HG03280 (cell line): ENCODE results near the gene AMZ2.
"Not testable (repeated sequence)": the region's sequence is repeated elsewhere in the genome, so short reads cannot be mapped to it uniquely, and the experiment has no call there.

Experiments used
- ATAC-seq: cut with Tn5 transposase; IDR thresholded peaks from one replicate; pipeline ENCODE4 v1.9.1; 2021; ENCODE audit warnings: mild to moderate bottlenecking, moderate library complexity; ENCODE audit not compliant: unreplicated experiment

The AMZ2 gene

GRCh38 chr17:68219429-68219828 is 28.4 kb upstream of the AMZ2 start:
- ATAC-seq = not testable (repeated sequence)

GRCh38 chr17:68220186-68220585 is 27.7 kb upstream of the AMZ2 start:
- ATAC-seq = not testable (repeated sequence)

DNA sequence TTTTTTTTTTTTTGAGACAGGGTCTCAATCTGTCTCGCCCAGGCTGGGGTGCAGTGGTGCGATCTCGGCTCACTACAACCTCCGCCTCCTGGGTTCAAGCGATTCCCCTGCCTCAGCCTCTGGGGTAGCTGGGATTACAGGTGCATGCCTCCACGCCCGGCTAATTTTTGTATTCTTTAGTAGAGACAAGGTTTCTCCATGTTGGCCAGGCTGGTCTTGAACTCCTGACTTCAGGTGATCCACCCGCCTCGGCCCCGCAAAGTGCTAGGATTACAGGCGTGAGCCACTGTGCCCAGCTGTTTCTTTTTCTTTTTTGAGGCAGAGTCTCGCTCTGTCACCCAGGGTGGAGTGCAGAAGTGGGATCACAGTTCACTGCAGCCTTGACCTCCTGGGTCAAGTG is 27.1 kb upstream of the AMZ2 start:
- not testable (repeated sequence) for ATAC-seq

- ATAC-seq = no peak
Measured at GRCh38 chr17:68221786-68222185, 26.1 kb upstream of the AMZ2 start.

DNA sequence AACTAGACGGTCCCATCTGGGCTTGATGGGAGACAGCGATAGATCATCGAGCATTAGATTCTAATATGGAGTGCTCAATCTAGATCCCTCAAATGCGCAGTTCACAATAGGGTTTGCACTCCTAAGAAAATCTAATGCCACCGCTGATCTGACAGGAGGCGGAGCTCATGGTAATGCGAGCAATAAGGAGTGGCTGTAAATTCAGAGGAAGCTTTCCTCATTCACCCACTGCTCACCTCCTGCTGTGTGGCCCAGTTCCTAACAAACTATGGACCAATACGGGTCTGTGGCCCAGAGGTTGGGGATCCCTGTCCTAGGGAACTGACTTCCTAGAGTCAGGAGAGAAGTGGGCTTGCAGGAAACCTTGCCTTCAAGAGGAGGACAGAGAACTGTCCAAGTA is 25.2 kb upstream of the AMZ2 start:
- no peak for ATAC-seq

DNA sequence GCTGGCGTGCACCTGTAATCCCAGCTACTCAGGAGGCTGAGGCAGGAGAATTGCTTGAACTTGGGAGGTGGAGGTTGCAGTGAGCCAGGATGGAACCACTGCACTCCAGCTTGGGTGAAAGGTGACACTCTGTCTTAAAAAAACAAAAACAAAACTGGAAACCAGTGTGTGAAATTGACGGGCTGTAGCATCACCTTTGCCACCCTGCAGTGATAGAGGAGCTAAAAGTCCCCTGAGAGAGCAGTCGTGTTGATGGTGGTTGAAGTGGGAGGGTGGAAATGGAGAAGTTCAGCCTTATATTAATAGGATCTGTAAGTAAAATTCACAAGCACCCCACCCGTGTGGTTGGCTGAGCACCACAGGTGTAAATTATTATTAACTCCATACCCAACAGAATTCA is 22.8 kb upstream of the AMZ2 start:
- ATAC-seq = not testable (repeated sequence)

- not testable (repeated sequence) for ATAC-seq
Measured at GRCh38 chr17:68228039-68228680, 19.7 kb upstream of the AMZ2 start.

DNA sequence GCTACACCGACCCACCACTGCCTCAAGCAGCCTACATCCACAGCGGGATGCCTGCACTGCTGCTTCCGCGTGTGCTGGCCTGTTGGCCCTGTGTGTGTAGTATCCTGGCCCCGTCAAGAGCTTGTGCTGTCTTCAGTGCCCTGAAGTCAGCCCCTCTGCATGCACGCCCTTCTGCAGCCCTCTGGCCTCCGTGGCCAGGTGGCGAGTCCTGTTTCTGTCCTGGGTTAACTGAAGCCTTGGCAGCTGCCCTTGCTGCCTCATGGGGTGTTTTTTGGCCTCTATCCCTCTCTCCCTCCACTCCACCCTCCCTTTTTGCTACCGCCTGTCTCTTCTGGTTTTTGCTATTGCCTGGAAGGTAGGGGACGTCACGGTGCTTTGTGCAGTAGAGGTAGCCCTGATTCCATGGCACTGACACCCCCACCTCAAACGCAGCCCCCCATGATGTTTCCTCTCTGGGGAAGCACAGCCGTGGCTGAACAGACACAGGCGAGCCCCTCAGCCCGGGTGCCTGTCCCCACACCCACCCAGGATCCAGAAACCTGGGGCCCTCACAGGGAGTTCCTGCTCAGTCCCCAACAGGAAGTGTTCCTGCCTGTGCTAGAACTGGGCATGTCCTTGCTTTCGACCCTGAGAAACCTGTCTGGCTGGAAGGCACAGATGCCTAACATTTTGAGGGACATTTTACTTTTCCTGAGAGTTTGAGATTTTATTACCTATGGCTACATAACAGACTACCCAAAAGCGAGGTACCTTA is 18.8 kb upstream of the AMZ2 start:
- no peak for ATAC-seq

DNA sequence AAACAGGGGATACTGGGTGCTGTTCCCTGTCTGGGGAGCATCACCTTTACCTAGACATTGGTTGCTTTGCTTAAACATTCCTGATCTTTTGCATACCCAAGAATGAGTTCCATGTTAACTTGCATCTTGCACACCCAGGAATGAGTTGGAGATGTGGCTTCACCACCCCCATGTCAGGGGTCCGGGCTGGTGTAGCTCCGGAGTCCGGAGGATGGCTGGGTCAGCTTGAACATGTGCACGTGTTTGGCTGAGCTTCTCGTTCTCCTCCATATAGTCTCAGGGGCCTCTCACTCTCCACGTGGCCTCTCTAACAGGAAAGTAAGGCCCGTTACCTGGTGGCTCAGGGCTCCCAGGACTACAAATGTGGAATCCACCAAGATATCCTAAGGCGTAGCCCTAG is 18.2 kb upstream of the AMZ2 start:
- no peak for ATAC-seq

DNA sequence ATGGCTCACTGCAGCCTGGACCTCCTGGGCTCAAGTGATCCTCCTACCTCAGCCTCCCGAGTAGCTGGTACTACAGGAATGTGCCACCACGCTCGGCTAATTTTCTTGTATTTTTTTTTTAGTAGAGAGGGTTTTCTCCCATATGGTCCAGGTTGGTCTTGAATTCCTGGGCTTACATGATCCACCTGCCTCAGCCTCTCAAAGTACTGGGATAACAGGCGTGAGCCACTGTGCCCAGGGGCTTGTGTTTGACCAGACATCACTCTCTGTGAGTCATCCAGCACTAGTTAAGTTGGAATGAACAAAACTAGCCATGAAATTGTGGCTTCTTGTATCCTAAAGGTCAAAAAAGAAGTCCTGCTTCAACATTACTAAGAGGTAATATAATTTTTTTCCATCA is 16.7 kb upstream of the AMZ2 start:
- not testable (repeated sequence) for ATAC-seq

- ATAC-seq = no peak
Measured at GRCh38 chr17:68231541-68231940, 16.3 kb upstream of the AMZ2 start.

- ATAC-seq = not testable (repeated sequence)
Measured at GRCh38 chr17:68232741-68233140, 15.1 kb upstream of the AMZ2 start.

GRCh38 chr17:68234726-68235335 is 13.0 kb upstream of the AMZ2 start:
- not testable (repeated sequence) for ATAC-seq

GRCh38 chr17:68235336-68235791 is 12.5 kb upstream of the AMZ2 start:
- not testable (repeated sequence) for ATAC-seq

- ATAC-seq = peak; percentile 72
Measured at GRCh38 chr17:68237369-68238163, 10.3 kb upstream of the AMZ2 start.

- ATAC-seq = no peak
Measured at GRCh38 chr17:68238164-68238870, 9.5 kb upstream of the AMZ2 start.

- no peak for ATAC-seq
Measured at GRCh38 chr17:68238871-68239253, 9.0 kb upstream of the AMZ2 start.

DNA sequence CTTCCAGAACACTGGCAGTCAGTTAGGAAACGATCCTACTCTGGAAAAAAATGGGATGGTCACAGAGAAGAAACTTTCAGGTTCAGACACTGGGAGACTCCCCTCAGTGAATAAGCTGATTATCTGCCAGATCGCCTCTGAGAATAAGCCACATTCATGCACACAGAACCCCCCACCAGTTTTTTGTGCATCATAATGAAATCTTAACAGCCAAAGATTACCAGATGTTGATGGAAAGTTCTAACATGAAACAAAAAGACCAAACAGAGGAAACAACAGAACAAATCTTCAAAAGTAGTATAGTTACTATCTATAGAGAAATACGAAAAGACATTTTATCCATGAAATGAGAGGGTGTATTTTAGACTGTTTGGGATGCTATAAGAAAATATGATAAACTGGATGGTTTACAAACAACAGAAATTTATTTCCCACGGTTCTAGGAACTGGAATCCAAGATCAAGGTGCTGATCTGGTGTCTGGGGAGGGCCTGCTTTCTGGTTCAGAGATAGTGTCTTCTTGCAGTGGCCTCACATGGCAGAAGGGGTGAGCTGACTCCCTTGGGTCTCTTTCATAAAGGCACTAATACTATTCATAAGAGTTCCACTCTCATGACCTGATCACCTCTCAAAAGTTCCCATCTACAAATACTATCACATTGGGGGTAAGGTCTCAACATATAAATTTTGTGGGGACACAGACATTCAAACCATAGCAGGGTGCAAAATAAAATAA is 8.0 kb upstream of the AMZ2 start:
- ATAC-seq = no peak

GRCh38 chr17:68246271-68247028 is 1.4 kb upstream of the AMZ2 start:
- no peak for ATAC-seq
